NCI-H128 (cell line): ENCODE measurements around the gene ABCB7.
"Not testable (repeated sequence)": the region's sequence is repeated elsewhere in the genome, so short reads cannot be mapped to it uniquely, and the experiment has no call there.

Experiments used
- DNase-seq: peaks from one replicate; lab custom pipeline; 2025; ENCODE audit not compliant: unreplicated experiment; lab: John Stamatoyannopoulos, UW

Gene ABCB7

GRCh38 chrX:75106772-75107171, 49.3 kb downstream of the ABCB7 start:
- no peak for DNase-seq

- no peak for DNase-seq
Measured at GRCh38 chrX:75096331-75096730, 59.8 kb downstream of the ABCB7 start.

- no peak for DNase-seq
Measured at GRCh38 chrX:75086731-75087195, 69.3 kb downstream of the ABCB7 start.

GRCh38 chrX:75084757-75085156, 71.3 kb downstream of the ABCB7 start:
- no peak for DNase-seq

- no peak for DNase-seq
Measured at GRCh38 chrX:75076429-75076828, 79.7 kb downstream of the ABCB7 start.

- DNase-seq, result no peak
Measured at GRCh38 chrX:75074475-75074874, 81.6 kb downstream of the ABCB7 start.

- no peak for DNase-seq
Measured at GRCh38 chrX:75071334-75071733, 84.7 kb downstream of the ABCB7 start.

GRCh38 chrX:75067931-75068330, 88.2 kb downstream of the ABCB7 start:
- no peak for DNase-seq

- DNase-seq, result no peak
Measured at GRCh38 chrX:75061701-75062100, 94.4 kb downstream of the ABCB7 start.

GRCh38 chrX:75051047-75051446, 105.0 kb downstream of the ABCB7 start:
- no peak for DNase-seq

- DNase-seq, result no peak
Measured at GRCh38 chrX:75045369-75045768, 110.7 kb downstream of the ABCB7 start.

GRCh38 chrX:75044142-75044541, 111.9 kb downstream of the ABCB7 start:
- not testable (repeated sequence) for DNase-seq

- no peak for DNase-seq
Measured at GRCh38 chrX:75038925-75039324, 117.2 kb downstream of the ABCB7 start.
